Hematopoietic multipotent progenitor cell treated with erythropoietin and hydrocortisone succinate and interleukin-3 and kit ligand, for 6 days (in vitro differentiated cells): Measurements from ENCODE around the gene SPG7.

Experiments
- DNase-seq: peaks from one replicate; pipeline ENCODE4 v3.0.0-alpha.2; 2015

SPG7 gene

DNA sequence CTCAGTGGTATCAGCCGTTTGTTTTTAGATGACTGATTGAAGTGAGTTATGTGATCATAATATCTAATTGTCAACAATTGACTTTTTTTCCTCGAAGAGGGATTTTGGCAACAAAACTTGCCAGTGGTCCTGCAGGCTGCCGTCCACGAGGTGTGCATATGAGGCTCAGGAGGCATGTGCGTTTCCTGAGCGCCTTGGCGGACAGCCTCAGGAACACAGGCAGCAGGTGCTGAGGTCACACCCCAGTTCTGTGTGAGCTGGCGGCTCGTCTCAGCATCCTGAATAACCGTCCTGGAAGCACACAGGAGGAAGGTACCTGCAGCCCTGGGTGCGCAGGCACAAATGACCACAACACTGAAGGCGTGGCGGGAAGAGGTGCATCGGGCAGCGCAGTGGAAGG lies 11.7 kb downstream of the SPG7 start:
- no peak for DNase-seq

DNA sequence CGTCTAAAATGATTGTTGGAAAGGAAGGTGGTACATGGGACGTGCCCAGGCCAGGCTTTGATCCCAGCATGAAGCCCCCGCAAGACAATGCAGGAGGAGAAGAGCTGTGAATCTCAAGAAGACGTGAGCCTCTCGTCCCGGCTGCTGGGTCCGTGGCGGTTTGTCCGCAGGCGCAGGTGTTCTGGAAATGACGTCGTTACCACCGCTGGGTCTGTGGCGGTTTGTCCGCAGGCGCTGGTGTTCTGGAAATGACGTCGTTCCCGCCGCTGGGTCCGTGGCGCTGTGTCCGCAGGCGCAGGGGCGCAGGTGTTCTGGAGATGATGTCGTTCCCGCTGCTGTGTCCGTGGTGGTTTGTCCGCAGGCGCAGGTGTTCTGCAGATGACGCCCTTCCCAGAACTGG lies 14.1 kb downstream of the SPG7 start:
- DNase-seq = no peak

- DNase-seq = no peak
Measured at GRCh38 chr16:89523680-89524344, 15.6 kb downstream of the SPG7 start.

DNA sequence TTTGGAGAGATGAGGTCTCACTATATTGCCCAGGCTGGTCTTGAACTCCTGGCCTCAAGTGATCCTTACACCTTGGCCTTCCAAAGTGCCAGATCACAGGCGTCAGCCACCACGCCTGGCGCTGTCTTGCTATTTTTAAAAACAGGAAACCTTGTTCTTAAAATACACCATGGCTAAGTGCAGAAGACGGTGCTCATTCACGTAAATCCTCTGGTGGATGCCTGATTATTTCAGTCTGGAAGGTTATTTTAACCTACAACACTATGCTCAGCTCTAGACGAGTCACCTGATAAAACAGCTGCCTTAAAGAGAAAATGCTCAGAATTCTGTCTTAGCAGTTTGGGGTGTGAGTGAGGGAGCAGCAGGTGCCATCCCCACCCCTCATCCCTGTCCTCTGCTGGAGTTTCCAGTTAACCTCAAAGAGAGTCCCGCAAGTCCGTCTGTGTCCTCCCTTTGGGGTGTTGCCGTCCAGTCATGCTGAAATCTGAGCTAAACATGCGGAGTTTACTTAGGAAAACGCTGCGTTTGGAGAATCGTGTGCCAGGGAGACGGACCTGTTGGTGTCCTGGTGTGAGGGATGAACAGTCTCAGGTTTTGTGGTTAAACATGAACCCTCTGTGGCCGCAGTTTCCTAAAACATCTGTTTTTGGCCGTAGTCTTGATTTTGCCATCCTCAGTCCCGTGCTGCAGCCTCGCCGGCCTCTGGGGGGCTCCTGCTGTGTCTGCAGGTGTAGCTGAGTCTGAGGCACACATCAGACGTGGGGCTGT lies 17.1 kb downstream of the SPG7 start:
- DNase-seq = no peak

DNA sequence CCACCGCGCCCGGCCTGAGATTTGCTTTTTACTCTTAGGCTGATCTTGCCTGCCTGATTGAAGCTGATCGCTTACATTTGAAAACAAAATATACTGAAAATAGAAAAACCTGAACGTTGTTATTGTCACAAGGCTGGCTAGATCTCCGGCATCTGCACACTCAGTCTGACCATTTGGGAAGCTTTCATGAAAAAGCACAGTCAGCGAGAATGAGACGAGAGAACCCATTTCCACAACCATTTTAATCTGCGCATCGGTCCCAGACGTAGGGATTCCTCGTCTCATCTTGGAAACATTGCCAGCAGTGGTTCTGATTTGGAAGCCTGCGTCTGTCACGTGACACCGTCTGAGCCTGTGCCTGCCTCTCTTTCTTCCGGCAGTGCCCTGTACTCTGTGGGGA lies 20.9 kb downstream of the SPG7 start:
- DNase-seq = no peak

- DNase-seq = no peak
Measured at GRCh38 chr16:89530401-89531381, 22.5 kb downstream of the SPG7 start.

- DNase-seq = no peak
Measured at GRCh38 chr16:89531821-89532526, 23.8 kb downstream of the SPG7 start.

DNA sequence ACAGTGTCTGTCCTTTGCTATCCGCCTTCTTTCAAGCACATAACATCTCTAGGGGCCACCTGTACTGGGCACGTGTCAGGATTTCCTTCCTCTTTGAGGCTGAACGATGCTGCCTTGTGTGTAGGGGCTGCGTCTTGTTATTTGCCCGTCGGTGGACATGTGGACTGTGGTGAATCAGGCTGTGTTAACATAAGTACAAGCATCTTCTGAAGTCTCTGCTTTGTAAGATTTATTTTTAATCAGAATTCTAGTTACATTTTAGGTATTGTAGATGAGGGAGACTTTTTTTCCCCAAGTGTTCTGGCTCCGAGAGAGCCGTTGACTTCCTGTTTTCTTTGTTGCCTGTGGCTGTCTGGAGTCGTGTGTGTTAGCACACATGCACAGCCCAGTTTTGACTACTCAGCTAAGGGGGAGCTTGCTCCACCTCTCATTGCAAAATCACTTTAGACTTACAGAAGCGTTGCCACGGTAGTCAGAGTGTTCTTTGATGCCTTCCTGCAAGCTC lies 26.1 kb downstream of the SPG7 start:
- DNase-seq = peak; percentile 82

GRCh38 chr16:89536371-89536770 lies 28.2 kb downstream of the SPG7 start:
- no peak for DNase-seq

GRCh38 chr16:89536886-89537548 lies 28.8 kb downstream of the SPG7 start:
- no peak for DNase-seq

DNA sequence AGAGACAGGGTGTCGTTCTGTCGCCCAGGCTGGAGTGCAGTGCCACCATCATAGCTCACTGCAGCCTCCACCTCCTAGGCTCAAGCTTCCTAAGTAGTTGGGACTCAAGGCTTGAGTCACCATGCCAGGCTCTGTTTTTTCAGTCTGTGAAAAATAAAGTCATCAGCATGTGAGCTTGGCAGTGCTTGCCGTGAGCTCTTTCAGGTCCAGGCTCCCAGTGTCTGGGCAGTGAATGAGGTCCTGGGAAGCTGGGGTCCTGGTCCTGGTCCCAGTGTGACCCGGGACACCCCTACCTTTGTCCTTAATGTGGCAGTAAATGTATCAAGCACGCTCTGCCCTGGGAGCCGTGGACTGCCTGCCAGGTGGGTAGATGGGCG lies 29.3 kb downstream of the SPG7 start:
- DNase-seq = no peak

- no peak for DNase-seq
Measured at GRCh38 chr16:89538286-89538685, 30.1 kb downstream of the SPG7 start.

GRCh38 chr16:89540557-89540956 lies 32.4 kb downstream of the SPG7 start:
- DNase-seq = no peak

DNA sequence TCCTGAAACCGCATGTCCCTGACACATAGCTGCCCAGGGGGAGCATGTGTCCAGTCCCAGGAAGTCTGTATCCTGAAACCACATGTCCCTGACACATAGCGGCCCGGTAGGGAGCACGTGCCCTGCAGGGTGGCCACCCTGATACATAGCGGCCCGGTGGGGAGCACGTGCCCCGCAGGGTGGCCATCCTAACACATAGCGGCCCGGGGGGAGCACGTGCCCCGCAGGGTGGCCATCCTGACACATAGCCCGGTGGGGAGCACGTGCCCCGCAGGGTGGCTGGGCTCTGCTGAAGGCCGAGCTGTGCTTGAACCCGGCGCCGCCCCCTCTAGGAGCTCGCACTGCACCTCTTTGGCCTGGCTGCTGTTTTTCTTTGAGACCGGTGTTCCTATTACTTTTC lies 33.6 kb downstream of the SPG7 start:
- DNase-seq = no peak

GRCh38 chr16:89544113-89544512 lies 35.9 kb downstream of the SPG7 start:
- DNase-seq = no peak

GRCh38 chr16:89544713-89545043 lies 36.5 kb downstream of the SPG7 start:
- DNase-seq = no peak

GRCh38 chr16:89545044-89545830 lies 37.0 kb downstream of the SPG7 start:
- DNase-seq = no peak

- DNase-seq = no peak
Measured at GRCh38 chr16:89545831-89546574, 37.8 kb downstream of the SPG7 start.

- DNase-seq = no peak
Measured at GRCh38 chr16:89546781-89547180, 38.6 kb downstream of the SPG7 start.

- DNase-seq = no peak
Measured at GRCh38 chr16:89547291-89547690, 39.1 kb downstream of the SPG7 start.

DNA sequence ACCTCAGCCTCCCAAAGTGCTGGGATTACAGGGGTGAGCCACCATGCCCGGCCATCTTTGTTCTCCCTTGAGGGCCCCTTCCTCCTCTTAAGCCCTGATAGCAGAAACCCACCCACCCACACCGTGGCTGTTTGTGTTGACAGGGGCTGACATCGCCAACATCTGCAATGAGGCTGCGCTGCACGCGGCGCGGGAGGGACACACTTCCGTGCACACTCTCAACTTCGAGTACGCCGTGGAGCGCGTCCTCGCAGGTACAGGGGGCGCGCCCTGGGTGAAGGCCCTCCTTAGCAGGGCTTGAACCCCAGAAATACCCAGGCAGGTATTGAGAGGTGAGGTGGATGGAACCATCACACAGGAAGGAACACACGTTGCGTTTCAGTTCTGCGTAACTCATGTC lies 39.7 kb downstream of the SPG7 start:
- no peak for DNase-seq
